Mesenchymal stem cell (in vitro differentiated cells and primary cell): ENCODE results near the gene PPP2R5E.

Experiments used
- DNase-seq: peaks from one replicate; pipeline ENCODE4 v3.0.0-alpha.2; 2013
- H2AFZ ChIP-seq: one replicate; pipeline ENCODE4 v1.6.1; 2013; ENCODE audit warnings: low read depth, mild to moderate bottlenecking, control low read depth, inconsistent platforms, low read length, moderate library complexity
- H2AK5ac ChIP-seq: 2 replicates; pipeline ENCODE4 v1.6.1; 2013; ENCODE audit warnings: low read length, moderate library complexity, mild to moderate bottlenecking, inconsistent platforms; ENCODE audit not compliant: severe bottlenecking
- H2BK120ac ChIP-seq: one replicate; pipeline ENCODE4 v1.6.1; 2013; ENCODE audit warnings: low read depth, mild to moderate bottlenecking, inconsistent platforms, low read length, moderate library complexity
- H2BK12ac ChIP-seq, 2 experiments: one replicate each; pipeline ENCODE4 v1.6.1; 2013; ENCODE audit warnings: inconsistent platforms in 2 of 2, low read length in 2 of 2, mild to moderate bottlenecking in 2 of 2, moderate library complexity in 2 of 2, control low read depth in 1 of 2
- H2BK15ac ChIP-seq: one replicate; pipeline ENCODE4 v1.6.1; 2013; ENCODE audit warnings: mild to moderate bottlenecking, low read depth, inconsistent platforms; ENCODE audit not compliant: poor library complexity, severe bottlenecking
- H2BK5ac ChIP-seq: 2 replicates; pipeline ENCODE4 v1.6.1; 2013; ENCODE audit warnings: low read depth, mild to moderate bottlenecking, low read length, control low read depth, inconsistent platforms; ENCODE audit not compliant: poor library complexity, severe bottlenecking
- H3K14ac ChIP-seq, 2 experiments: one replicate each; pipeline ENCODE4 v1.6.1; 2013; ENCODE audit warnings: inconsistent platforms in 2 of 2, low read length in 2 of 2, control low read depth in 1 of 2, mild to moderate bottlenecking in 1 of 2, moderate library complexity in 1 of 2
- H3K18ac ChIP-seq, 2 experiments: one replicate each; pipeline ENCODE4 v1.6.1; 2013; ENCODE audit warnings: inconsistent platforms in 2 of 2, low read length in 2 of 2, control low read depth in 1 of 2, low read depth in 1 of 2, mild to moderate bottlenecking in 1 of 2
- H3K23ac ChIP-seq, 2 experiments: one replicate each; pipeline ENCODE4 v1.6.1; 2013; ENCODE audit warnings: inconsistent platforms in 2 of 2, low read length in 2 of 2, mild to moderate bottlenecking in 2 of 2, moderate library complexity in 2 of 2, control low read depth in 1 of 2
- H3K27ac ChIP-seq: 2 replicates; pipeline ENCODE4 v1.5.1; 2013; ENCODE audit warnings: mild to moderate bottlenecking, moderate library complexity, low read length, control low read depth, inconsistent platforms; ENCODE audit not compliant: poor library complexity, severe bottlenecking
- H3K27me3 ChIP-seq, 2 experiments: 2 replicates each; pipeline versions ENCODE4 v1.6.1 to v1.7.0; 2013; ENCODE audit warnings: low read length in 2 of 2, mild to moderate bottlenecking in 2 of 2, moderate library complexity in 2 of 2, control low read depth in 1 of 2, inconsistent platforms in 1 of 2; ENCODE audit not compliant: control insufficient read depth in 1 of 2, insufficient read depth in 1 of 2
- H3K36me3 ChIP-seq, 2 experiments: 2 replicates each; pipeline versions ENCODE4 v1.6.1 to v1.7.0; 2013; ENCODE audit warnings: low read length in 2 of 2, control low read depth in 1 of 2, inconsistent platforms in 1 of 2, low read depth in 1 of 2, mild to moderate bottlenecking in 1 of 2; ENCODE audit not compliant: insufficient read depth in 2 of 2, control insufficient read depth in 1 of 2
- H3K4ac ChIP-seq, 2 experiments: one replicate each; pipeline ENCODE4 v1.6.1; 2013; ENCODE audit warnings: inconsistent platforms in 2 of 2, low read length in 2 of 2, mild to moderate bottlenecking in 2 of 2, moderate library complexity in 2 of 2, control low read depth in 1 of 2, low read depth in 1 of 2
- H3K4me1 ChIP-seq: 2 replicates; pipeline ENCODE4 v1.6.1; 2013; ENCODE audit warnings: low read depth, low read length, control low read depth; ENCODE audit not compliant: control insufficient read depth, insufficient read depth
- H3K4me2 ChIP-seq: 2 replicates; pipeline ENCODE4 v1.6.1; 2013; ENCODE audit warnings: low read length, mild to moderate bottlenecking, inconsistent platforms; ENCODE audit not compliant: poor library complexity, severe bottlenecking
- H3K4me3 ChIP-seq, 2 experiments: 2 replicates each; pipeline versions ENCODE4 v1.5.1 to v1.7.0; 2013; ENCODE audit warnings: low read length in 2 of 2, mild to moderate bottlenecking in 2 of 2, control low read depth in 1 of 2, low read depth in 1 of 2; ENCODE audit not compliant: insufficient read depth in 1 of 2
- H3K79me1 ChIP-seq: replicated peaks from 2 replicates; pipeline ENCODE4 v1.6.1; 2013; ENCODE audit warnings: mild to moderate bottlenecking, control low read depth, low read length, inconsistent platforms; ENCODE audit not compliant: poor library complexity, severe bottlenecking
- H3K9ac ChIP-seq: 2 replicates; pipeline ENCODE4 v1.7.0; 2013; ENCODE audit warnings: mild to moderate bottlenecking, low read length, moderate library complexity
- H3K9me3 ChIP-seq: 2 replicates; pipeline ENCODE4 v1.7.0; 2013; ENCODE audit warnings: mild to moderate bottlenecking, low read length; ENCODE audit not compliant: control insufficient read depth
- H4K8ac ChIP-seq: one replicate; pipeline ENCODE4 v1.6.1; 2013; ENCODE audit warnings: inconsistent platforms, mild to moderate bottlenecking, low read length, moderate library complexity
- H4K91ac ChIP-seq: one replicate; pipeline ENCODE4 v1.6.1; 2013; ENCODE audit warnings: mild to moderate bottlenecking, low read length, inconsistent platforms
- WGBS: methylation state at CpG from one replicate; pipeline ENCODE4 v1.1.7; 2013; ENCODE audit warnings: mixed read lengths; 5-methylcytosine and 5-hydroxymethylcytosine counted together

PPP2R5E gene

GRCh38 chr14:63361790-63362189, 181.4 kb downstream of the PPP2R5E start:
- no peaks in the 10 kb centered on the region for H3K9me3 ChIP-seq
- no peak overlapping the region for H3K4ac ChIP-seq
- H2AFZ ChIP-seq, result no peak overlapping the region
- H3K36me3 ChIP-seq, result peaks cover 0 to 3% of the 10 kb centered on the region in 2 experiments
- no peak overlapping the region for H2BK120ac ChIP-seq
- H3K9ac ChIP-seq, result no peak overlapping the region
- 96% methylated on average over 3 of the region's 4 CpGs for WGBS
- no peak for DNase-seq
- H3K14ac ChIP-seq, result no peak overlapping the region
- H3K79me1 ChIP-seq, result no peaks in the 10 kb centered on the region
- no peak overlapping the region for H3K4me2 ChIP-seq
- H3K4me1 ChIP-seq, result no peaks in the 10 kb centered on the region
- no peak overlapping the region for H2AK5ac ChIP-seq
- no peak overlapping the region for H4K8ac ChIP-seq
- no peak overlapping the region for H3K18ac ChIP-seq
- H2BK5ac ChIP-seq, result no peak overlapping the region
- H4K91ac ChIP-seq, result no peak overlapping the region
- no peak overlapping the region for H3K27ac ChIP-seq
- no peak overlapping the region for H2BK12ac ChIP-seq
- no peak overlapping the region for H3K4me3 ChIP-seq
- H3K23ac ChIP-seq, result no peak overlapping the region
- H2BK15ac ChIP-seq, result no peak overlapping the region
- peaks cover 0 to 3% of the 10 kb centered on the region in 2 experiments for H3K27me3 ChIP-seq

- H2BK120ac ChIP-seq, result no peak overlapping the region
- no peak for DNase-seq
- no peaks in the 10 kb centered on the region for H3K79me1 ChIP-seq
- H2AFZ ChIP-seq, result no peak overlapping the region
- H3K27me3 ChIP-seq, result peaks cover 5 to 9% of the 10 kb centered on the region in 2 experiments
- no peak overlapping the region for H3K4me2 ChIP-seq
- H3K4me1 ChIP-seq, result no peaks in the 10 kb centered on the region
- no peak overlapping the region for H3K18ac ChIP-seq
- no peak overlapping the region for H2BK15ac ChIP-seq
- no peak overlapping the region for H3K4me3 ChIP-seq
- no peak overlapping the region for H3K9ac ChIP-seq
- no peak overlapping the region for H3K23ac ChIP-seq
- no peaks in the 10 kb centered on the region for H3K36me3 ChIP-seq
- no peak overlapping the region for H2BK12ac ChIP-seq
- H3K9me3 ChIP-seq, result no peaks in the 10 kb centered on the region
- no peak overlapping the region for H2BK5ac ChIP-seq
- H4K8ac ChIP-seq, result no peak overlapping the region
- H2AK5ac ChIP-seq, result no peak overlapping the region
- H4K91ac ChIP-seq, result no peak overlapping the region
- H3K27ac ChIP-seq, result no peak overlapping the region
- H3K14ac ChIP-seq, result no peak overlapping the region
- no peak overlapping the region for H3K4ac ChIP-seq
- 85% methylated on average over 7 of the region's 7 CpGs for WGBS
Measured at GRCh38 chr14:63357841-63358240, 185.3 kb downstream of the PPP2R5E start.

GRCh38 chr14:63345826-63346225, 197.4 kb downstream of the PPP2R5E start:
- no peak overlapping the region for H3K4ac ChIP-seq
- H3K14ac ChIP-seq, result no peak overlapping the region
- H3K36me3 ChIP-seq, result no peaks in the 10 kb centered on the region
- H3K79me1 ChIP-seq, result no peaks in the 10 kb centered on the region
- H3K23ac ChIP-seq, result no peak overlapping the region
- DNase-seq, result no peak
- no peak overlapping the region for H2BK5ac ChIP-seq
- no peaks in the 10 kb centered on the region for H3K4me1 ChIP-seq
- no peaks in the 10 kb centered on the region for H3K9me3 ChIP-seq
- H2BK15ac ChIP-seq, result no peak overlapping the region
- no peak overlapping the region for H2BK120ac ChIP-seq
- no peak overlapping the region for H3K4me2 ChIP-seq
- no peak overlapping the region for H3K4me3 ChIP-seq
- no peak overlapping the region for H2BK12ac ChIP-seq
- peaks cover 0 to 5% of the 10 kb centered on the region in 2 experiments for H3K27me3 ChIP-seq
- H3K18ac ChIP-seq, result no peak overlapping the region
- no peak overlapping the region for H3K9ac ChIP-seq
- no peak overlapping the region for H4K8ac ChIP-seq
- H2AK5ac ChIP-seq, result no peak overlapping the region
- H4K91ac ChIP-seq, result no peak overlapping the region
- no peak overlapping the region for H3K27ac ChIP-seq
- H2AFZ ChIP-seq, result no peak overlapping the region
- 58% methylated on average over 3 of the region's 3 CpGs for WGBS

- Histone ChIP-seq H4K8ac (no peak overlapping the region), H3K9ac (no peak overlapping the region), H2AK5ac (no peak overlapping the region), H3K9me3 (no peaks in the 10 kb centered on the region), H4K91ac (no peak overlapping the region), H3K4me3 (no peak overlapping the region), H2BK12ac (no peak overlapping the region), H3K23ac (no peak overlapping the region), H3K27me3 (peaks cover 0 to 5% of the 10 kb centered on the region in 2 experiments), H3K27ac (no peak overlapping the region), H3K36me3 (no peaks in the 10 kb centered on the region), H3K4me1 (no peaks in the 10 kb centered on the region), H2AFZ (no peak overlapping the region), H2BK120ac (no peak overlapping the region), H3K79me1 (no peaks in the 10 kb centered on the region), H2BK5ac (no peak overlapping the region), H3K14ac (no peak overlapping the region), H3K4me2 (no peak overlapping the region), H3K18ac (no peak overlapping the region), H3K4ac (no peak overlapping the region), H2BK15ac (no peak overlapping the region)
- 86% methylated on average over 4 of the region's 4 CpGs for WGBS
- no peak for DNase-seq
Measured at GRCh38 chr14:63344336-63344735, 198.8 kb downstream of the PPP2R5E start.
